Measurements from ENCODE around the gene OR5K1.

GRCh38 chr3:98454929-98455328, 8.1 kb upstream of the OR5K1 start:
- no peak for TF ChIP-seq CTCF (conservative IDR thresholded peaks at IDR 0.05; ENCODE audit: low read depth, low read length)
- TF ChIP-seq BHLHE40 (IDR thresholded peaks at IDR 0.05; ENCODE audit: low read depth, low read length) = no peak
- no peak for TF ChIP-seq POLR2A (IDR thresholded peaks at IDR 0.05; ENCODE audit: low read depth, low read length)
- TF ChIP-seq USF2 (IDR thresholded peaks at IDR 0.05; ENCODE audit: low read depth, low read length) = no peak
- no peak for TF ChIP-seq FOS (IDR thresholded peaks at IDR 0.05; ENCODE audit: low read depth, low read length)
- no peak for TF ChIP-seq RAD21 (IDR thresholded peaks at IDR 0.05; ENCODE audit: low read length)
- TF ChIP-seq MAZ (IDR thresholded peaks at IDR 0.05; ENCODE audit: borderline replicate concordance, low read depth, low read length) = no peak
